ENCODE measurements around the gene PCDHGB3.
"Not testable (repeated sequence)": the region's sequence is repeated elsewhere in the genome, so short reads cannot be mapped to it uniquely, and the experiment has no call there.

PCDHGB3 gene

DNA sequence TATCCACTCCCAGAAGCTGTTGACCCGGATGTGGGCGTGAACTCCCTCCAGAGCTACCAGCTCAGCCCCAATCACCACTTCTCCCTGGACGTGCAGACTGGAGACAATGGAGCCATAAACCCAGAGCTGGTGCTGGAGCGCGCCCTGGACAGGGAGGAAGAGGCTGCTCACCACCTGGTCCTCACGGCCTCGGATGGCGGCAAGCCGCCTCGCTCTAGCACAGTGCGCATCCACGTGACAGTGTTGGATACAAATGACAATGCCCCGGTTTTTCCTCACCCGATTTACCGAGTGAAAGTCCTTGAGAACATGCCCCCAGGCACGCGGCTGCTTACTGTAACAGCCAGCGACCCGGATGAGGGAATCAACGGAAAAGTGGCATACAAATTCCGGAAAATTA, 23.2 kb downstream of the PCDHGB3 start:
- DNase-seq = no peak

DNA sequence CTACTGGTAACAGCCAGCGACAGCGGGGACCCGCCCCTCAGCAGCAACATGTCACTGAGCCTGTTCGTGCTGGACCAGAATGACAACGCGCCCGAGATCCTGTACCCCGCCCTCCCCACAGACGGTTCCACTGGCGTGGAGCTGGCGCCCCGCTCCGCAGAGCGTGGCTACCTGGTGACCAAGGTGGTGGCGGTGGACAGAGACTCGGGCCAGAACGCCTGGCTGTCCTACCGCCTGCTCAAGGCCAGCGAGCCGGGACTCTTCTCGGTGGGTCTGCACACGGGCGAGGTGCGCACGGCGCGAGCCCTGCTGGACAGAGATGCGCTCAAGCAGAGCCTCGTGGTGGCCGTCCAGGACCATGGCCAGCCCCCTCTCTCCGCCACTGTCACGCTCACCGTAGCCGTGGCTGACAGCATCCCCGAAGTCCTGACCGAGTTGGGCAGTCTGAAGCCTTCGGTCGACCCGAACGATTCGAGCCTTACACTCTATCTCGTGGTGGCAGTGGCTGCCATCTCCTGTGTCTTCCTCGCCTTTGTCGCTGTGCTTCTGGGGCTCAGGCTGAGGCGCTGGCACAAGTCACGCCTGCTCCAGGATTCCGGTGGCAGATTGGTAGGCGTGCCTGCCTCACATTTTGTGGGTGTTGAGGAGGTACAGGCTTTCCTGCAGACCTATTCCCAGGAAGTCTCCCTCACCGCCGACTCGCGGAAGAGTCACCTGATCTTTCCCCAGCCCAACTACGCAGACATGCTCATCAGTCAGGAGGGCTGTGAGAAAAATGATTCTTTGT, 24.6 kb downstream of the PCDHGB3 start:
- DNase-seq = not testable (repeated sequence)

DNA sequence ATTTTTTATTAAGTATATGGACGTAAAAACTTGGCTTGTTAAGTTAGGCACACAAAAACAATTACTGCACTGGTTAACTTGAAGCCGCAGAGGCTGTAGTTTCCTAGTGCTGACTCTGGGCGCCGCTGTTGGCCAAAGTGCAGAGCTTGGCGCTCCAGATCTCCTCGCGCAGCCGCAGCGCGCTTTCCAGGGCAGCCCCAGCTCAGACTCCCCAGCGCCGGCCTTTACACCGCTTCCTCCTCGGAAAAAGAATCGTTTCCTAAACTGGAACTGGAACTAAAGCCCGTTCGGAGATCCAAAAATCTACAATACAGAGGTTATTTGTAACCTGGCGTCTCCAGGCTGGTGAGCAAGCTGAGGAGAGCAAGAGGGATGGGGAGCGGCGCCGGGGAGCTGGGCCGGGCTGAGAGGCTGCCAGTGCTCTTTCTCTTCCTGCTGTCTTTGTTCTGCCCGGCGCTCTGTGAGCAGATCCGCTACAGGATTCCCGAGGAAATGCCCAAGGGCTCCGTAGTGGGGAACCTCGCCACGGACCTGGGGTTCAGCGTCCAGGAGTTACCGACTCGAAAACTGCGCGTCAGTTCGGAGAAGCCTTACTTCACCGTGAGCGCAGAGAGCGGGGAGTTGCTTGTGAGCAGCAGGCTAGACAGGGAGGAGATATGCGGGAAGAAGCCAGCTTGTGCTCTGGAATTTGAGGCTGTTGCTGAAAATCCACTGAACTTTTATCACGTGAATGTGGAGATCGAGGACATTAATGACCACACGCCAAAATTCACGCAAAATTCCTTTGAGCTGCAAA, 27.9 kb downstream of the PCDHGB3 start, which contains the start of gene PCDHGB5:
TSS of gene PCDHGB5 (plus strand) at position 192 of the 796 bp plus-strand sequence. CDS start at position 373, 181 bp downstream.
- DNase-seq = not testable (repeated sequence)

DNA sequence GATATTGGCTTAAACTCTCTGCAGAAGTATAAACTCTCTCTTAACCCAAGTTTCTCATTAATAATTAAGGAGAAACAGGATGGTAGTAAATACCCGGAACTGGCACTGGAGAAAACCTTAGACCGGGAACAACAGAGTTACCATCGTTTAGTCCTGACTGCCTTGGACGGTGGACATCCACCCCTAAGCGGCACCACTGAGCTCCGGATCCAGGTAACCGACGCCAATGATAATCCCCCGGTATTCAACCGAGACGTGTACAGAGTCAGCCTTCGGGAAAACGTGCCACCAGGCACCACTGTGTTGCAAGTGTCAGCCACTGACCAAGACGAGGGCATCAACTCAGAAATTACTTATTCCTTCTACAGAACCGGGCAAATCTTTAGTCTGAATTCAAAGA, 28.6 kb downstream of the PCDHGB3 start:
- no peak for DNase-seq

DNA sequence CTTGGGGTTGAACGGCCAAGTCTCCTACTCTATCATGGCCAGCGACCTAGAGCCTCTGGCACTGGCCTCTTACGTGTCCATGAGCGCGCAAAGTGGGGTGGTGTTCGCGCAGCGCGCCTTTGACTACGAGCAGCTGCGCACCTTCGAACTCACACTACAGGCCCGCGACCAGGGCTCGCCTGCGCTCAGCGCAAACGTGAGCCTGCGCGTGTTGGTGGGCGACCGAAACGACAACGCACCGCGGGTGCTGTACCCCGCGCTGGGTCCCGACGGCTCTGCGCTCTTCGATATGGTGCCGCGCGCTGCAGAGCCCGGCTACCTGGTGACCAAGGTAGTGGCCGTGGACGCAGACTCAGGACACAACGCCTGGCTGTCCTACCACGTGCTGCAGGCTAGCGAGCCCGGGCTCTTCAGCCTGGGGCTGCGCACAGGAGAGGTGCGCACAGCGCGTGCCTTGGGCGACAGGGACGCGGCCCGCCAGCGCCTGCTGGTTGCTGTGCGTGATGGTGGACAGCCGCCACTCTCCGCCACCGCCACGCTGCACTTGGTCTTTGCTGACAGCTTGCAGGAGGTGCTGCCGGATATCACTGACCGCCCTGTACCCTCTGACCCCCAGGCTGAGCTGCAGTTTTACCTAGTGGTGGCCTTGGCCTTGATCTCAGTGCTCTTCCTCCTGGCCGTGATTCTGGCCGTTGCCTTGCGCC, 29.7 kb downstream of the PCDHGB3 start:
- no peak for DNase-seq

DNA sequence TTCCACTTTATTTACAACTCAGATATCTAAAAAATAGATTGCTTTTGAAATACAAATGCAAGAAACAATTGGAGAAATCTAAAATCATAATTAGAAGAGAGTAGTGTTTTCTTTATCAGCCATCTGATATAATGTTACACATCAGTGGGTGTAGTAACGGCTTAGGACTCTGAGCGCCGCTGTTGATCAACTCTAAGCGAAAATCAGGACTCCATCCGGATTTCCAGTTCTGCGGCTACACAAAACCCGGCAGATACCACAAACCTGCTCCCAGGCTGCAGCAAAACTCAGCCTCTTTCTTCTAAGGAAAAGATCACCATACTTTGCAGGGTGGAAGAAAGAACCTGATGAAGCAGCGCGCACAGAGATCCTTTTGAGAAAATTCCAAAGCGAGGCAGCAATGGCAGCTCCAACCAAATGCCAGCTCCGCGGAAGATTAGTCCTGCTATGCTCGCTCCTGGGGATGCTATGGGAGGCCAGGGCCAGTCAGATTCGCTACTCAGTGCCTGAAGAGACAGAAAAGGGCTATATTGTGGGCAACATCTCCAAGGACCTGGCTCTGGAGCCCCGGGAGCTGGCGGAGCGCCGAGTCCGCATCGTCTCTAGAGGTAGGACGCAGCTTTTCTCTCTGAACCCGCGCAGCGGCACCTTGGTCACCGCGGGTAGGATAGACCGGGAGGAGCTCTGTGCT, 32.7 kb downstream of the PCDHGB3 start, which contains the start of gene PCDHGA9:
TSS of gene PCDHGA9 (plus strand) at position 226 of the 691 bp plus-strand sequence. CDS start at position 401, 175 bp downstream.
- no peak for DNase-seq

DNA sequence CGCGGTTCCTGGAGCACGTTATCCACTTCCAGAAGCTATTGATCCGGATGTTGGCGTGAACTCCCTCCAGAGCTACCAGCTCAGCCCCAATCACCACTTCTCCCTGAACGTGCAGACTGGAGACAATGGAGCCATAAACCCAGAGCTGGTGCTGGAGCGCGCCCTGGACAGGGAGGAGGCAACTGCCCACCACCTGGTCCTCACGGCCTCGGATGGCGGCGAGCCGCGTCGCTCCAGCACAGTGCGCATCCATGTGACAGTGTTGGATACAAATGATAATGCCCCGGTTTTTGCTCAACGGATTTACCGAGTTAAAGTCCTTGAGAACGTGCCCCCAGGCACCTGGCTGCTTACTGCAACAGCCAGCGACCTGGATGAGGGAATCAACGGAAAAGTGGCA, 33.3 kb downstream of the PCDHGB3 start:
- DNase-seq = no peak

DNA sequence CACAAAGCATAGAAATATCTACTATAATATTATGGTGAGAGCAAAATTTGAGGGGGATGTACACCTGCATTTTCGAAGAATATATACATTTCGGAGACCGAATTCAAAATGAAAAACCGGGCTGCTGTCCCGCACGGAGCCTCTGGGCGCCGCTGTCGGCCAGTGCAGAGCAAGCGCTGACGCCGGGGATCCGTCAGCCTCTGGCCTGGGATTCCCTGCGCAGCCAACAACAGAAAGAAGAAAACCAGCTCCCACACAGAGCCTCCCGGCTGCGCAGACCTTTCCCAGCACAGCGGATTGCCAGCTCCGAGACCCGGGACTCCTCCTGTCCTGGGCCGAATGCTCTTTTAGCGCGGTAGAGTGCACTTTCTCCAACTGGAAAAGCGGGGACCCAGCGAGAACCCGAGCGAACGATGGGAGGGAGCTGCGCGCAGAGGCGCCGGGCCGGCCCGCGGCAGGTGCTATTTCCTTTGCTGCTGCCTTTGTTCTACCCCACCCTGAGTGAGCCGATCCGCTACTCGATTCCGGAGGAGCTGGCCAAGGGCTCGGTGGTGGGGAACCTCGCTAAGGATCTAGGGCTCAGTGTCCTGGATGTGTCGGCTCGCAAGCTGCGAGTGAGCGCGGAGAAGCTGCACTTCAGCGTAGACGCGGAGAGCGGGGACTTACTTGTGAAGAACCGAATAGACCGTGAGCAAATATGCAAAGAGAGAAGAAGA, 37.9 kb downstream of the PCDHGB3 start, which contains the start of gene PCDHGB6:
TSS of gene PCDHGB6 (plus strand) at position 232 of the 716 bp plus-strand sequence. CDS start at position 414, 182 bp downstream.
- DNase-seq = not testable (repeated sequence)

DNA sequence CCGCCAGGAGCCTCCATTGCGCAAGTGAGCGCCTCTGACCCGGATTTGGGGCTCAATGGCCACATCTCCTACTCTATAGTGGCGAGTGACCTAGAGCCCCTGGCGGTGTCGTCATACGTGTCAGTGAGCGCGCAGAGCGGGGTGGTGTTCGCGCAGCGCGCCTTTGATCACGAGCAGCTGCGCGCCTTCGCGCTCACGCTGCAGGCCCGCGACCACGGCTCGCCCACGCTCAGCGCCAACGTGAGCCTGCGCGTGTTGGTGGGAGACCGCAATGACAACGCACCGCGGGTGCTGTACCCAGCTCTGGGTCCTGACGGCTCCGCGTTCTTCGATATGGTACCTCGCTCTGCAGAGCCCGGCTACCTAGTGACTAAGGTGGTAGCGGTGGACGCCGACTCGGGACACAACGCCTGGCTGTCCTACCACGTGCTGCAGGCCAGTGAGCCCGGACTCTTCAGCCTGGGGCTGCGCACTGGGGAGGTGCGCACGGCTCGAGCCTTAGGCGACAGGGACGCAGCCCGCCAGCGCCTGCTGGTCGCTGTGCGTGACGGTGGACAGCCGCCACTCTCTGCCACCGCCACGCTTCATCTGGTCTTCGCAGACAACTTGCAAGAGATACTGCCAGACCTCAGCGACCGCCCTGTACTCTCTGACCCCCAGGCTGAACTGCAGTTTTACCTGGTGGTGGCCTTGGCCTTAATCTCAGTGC, 39.7 kb downstream of the PCDHGB3 start:
- no peak for DNase-seq

DNA sequence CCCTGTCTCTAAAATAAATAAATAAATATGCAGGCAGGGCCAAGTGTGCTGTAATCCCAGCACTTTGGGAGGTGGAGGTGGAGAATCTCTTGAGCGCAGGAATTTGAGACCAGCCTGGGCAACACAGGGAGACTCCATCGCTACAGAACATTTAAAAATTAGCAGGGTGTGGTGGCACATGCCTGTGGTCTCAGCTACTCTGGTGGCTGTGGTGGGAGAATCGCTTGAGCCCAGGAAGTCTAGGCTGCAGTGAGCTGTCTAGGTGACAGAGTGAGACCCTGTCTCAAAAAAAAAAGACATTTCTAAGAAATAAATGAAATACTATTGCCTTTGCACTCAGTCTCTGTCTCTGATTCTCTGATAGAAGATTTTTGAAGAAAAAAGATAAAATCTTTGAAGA, 41.5 kb downstream of the PCDHGB3 start:
- DNase-seq = no peak

DNA sequence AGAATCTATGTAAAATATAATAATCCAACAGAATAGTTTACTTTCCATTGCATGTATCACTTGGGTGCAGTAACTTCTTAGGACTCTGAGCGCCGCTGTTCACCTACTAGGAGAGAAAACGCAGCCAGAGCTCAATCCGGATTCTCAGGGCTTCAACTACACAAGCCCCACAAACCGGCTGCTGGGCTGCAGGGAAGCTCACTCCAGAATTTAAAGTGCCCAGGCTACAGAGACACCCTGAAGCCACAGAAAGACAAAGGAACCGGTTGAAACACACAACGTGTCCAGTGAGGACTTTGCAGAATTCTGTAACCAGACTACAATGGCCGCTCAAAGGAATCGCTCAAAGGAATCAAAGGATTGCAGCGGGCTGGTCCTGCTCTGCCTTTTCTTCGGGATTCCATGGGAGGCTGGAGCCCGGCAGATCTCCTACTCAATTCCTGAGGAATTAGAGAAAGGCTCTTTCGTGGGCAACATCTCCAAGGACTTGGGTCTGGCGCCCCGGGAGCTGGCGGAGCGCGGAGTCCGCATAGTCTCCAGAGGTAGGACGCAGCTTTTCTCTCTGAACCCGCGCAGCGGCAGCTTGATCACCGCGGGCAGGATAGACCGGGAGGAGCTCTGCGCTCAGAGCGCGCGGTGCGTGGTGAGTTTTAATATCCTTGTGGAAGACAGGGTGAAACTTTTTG, 43.0 kb downstream of the PCDHGB3 start, which contains the start of gene PCDHGA10:
TSS of gene PCDHGA10 (plus strand) at position 134 of the 686 bp plus-strand sequence. CDS start at position 323, 189 bp downstream.
- DNase-seq = no peak

DNA sequence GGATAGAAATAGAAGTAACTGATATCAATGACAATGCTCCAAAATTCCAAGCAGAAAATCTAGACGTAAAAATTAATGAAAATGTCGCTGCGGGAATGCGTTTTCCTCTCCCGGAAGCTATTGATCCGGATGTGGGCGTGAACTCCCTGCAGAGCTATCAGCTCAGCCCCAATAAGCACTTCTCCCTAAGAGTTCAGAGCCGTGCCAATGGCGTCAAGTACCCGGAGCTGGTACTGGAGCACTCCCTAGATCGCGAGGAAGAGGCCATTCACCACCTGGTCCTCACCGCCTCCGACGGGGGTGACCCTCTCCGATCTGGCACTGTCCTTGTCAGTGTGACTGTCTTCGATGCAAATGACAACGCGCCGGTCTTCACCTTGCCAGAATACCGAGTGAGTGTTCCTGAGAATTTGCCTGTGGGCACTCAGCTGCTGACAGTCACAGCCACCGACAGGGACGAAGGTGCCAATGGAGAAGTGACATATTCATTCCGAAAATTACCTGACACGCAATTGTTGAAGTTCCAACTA, 43.6 kb downstream of the PCDHGB3 start:
- DNase-seq = no peak

DNA sequence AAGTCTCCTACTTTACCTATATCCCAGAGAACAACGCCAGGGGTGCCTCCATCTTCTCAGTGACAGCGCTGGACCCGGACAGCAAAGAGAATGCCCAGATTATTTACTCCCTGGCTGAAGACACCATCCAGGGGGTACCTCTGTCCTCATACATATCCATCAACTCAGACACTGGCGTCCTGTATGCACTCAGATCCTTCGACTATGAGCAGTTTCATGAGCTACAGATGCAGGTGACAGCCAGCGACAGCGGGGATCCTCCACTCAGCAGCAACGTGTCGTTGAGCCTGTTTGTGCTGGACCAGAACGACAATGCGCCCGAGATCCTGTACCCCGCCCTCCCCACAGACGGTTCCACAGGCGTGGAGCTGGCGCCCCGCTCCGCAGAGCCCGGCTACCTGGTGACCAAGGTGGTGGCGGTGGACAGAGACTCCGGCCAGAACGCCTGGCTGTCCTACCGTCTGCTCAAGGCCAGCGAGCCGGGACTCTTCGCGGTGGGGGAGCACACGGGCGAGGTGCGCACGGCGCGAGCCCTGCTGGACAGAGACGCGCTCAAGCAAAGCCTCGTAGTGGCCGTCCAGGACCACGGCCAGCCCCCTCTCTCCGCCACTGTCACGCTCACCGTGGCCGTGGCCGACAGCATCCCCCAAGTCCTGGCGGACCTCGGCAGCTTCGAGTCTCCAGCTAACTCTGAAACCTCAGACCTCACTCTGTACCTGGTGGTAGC, 44.7 kb downstream of the PCDHGB3 start:
- DNase-seq = not testable (repeated sequence)

DNA sequence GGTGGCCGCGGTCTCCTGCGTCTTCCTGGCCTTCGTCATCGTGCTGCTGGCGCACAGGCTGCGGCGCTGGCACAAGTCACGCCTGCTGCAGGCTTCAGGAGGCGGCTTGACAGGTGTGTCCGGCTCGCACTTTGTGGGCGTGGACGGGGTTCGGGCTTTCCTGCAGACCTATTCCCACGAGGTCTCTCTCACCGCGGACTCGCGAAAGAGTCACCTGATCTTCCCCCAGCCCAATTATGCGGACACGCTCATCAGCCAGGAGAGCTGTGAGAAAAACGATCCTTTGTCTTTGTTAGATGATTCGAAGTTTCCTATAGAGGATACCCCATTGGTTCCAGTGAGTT, 45.2 kb downstream of the PCDHGB3 start:
- not testable (repeated sequence) for DNase-seq

DNA sequence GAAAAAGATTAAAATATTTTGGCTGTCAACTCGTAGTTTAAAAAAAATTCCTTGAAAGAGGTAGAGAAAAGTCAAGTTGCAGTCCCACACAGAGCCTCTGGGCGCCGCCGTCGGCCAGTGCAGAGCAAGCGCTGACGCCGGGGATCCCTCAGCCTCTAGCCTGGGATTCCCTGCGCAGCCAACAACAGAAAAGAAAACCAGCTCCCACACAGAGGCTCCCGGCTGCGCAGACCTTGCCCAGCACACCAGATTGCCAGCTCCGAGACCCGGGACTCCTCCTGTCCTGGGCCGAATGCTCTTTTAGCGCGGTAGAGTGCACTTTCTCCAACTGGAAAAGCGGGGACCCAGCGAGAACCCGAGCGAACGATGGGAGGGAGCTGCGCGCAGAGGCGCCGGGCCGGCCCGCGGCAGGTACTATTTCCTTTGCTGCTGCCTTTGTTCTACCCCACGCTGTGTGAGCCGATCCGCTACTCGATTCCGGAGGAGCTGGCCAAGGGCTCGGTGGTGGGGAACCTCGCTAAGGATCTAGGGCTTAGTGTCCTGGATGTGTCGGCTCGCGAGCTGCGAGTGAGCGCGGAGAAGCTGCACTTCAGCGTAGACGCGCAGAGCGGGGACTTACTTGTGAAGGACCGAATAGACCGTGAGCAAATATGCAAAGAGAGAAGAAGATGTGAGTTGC, 47.6 kb downstream of the PCDHGB3 start, which contains the start of gene PCDHGB7:
TSS of gene PCDHGB7 (plus strand) at position 184 of the 679 bp plus-strand sequence. CDS start at position 367, 183 bp downstream.
- DNase-seq = not testable (repeated sequence)

DNA sequence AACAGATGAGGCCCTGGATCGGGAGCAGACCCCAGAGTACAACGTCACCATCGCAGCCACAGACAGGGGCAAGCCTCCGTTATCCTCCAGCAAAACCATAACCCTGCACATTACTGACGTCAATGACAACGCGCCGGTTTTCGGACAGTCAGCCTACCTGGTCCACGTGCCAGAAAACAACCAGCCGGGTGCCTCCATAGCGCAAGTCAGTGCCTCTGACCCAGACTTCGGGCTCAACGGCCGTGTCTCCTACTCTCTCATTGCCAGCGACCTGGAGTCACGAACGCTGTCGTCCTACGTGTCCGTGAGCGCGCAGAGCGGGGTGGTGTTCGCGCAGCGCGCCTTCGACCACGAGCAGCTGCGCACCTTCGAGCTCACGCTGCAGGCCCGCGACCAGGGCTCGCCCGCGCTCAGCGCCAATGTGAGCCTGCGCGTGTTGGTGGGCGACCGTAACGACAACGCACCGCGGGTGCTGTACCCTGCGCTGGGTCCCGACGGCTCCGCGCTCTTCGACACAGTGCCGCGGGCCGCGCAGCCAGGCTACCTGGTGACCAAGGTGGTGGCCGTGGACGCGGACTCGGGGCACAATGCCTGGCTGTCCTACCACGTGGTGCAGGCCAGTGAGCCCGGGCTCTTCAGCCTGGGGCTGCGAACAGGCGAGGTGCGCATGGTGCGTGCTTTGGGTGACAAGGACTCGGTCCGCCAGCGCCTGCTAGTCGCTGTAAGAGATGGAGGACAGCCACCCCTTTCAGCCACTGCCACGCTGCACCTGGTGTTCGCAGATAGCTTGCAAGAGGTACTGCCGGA, 49.2 kb downstream of the PCDHGB3 start:
- no peak for DNase-seq

DNA sequence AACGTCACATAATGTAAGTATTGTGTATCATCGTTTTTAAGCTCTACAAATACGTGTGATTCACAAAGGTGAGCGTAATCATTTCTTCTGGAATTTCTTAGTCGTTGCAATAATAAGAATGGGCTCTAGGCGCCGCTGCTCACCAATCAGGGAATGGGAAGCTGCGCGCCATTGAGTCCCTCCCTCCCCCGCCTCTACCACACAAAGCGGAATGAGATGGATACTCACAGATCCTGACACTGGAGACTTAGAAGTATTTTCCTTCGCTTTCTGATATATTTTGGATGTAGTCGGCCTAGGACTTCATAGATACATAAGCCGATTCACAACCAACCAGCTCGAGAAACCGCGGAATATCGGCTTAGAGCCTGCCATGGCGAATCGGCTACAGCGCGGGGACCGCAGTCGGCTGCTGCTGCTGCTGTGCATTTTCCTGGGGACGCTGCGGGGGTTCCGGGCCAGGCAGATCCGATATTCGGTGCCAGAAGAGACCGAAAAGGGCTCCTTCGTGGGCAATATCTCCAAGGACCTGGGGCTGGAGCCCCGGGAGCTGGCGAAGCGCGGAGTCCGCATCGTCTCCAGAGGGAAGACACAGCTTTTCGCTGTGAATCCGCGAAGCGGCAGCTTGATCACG, 50.9 kb downstream of the PCDHGB3 start, which contains the start of gene PCDHGA11:
TSS of gene PCDHGA11 (plus strand) at position 197 of the 634 bp plus-strand sequence. CDS start at position 374, 177 bp downstream.
- DNase-seq = no peak

Data from activated CD4-positive, CD25-positive, alpha-beta regulatory T cell treated with anti-CD3 and anti-CD28 coated beads, Interleukin-2, amount 50 U/mL, for 72 hours (primary cell).